Nucleus accumbens (tissue), 56 donors: ENCODE measurements around the gene TBC1D1.
A peak's percentile ranks its signal among the peaks of the same experiment; 100 is the strongest.

Experiments used
- DNase-seq, 56 donors: peaks; one replicate each; lab custom pipeline; 2025; lab: John Stamatoyannopoulos, UW

Gene TBC1D1

DNA sequence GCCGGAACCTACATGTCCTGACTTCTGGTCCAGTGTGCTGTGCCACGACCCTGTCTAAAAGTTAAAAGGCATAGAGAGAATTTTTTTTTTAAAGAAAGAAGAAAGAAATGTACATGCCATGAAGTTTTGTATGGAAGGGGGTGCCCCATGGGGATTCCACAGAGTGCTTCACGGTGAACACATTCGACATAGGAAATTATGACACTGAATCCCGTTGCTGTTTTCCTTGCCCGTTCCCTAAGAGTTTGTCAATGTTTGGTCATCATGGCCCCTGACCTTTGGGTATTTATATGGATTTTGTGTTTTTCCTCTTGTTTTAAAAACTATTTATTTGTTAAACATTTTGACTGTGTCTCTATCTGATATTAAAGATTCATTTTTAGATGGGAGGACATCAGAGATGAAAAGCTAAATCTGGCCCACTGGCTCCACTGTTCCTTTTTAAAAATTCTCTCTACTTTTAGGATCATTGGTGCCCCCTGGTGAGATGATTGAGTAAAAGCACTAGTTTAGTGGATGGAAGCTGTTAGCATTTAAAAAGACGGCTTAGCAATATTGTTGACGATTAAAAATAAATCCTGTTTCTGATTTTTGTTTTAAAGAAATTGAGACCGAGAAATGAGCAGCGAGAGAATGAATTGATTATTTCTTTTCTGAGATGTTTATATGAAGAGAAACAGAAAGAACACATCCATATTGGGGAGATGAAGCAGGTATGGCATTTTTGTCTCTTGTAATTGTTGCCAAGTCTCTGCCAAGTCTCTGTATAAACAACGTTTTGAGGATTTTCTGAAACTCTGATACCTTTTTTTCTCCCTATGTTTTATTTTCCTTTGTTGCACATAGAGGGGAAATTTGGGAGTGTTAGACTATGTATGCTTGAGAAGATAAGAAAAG, 144.3 kb downstream of the TBC1D1 start:
- DNase-seq: peak in 3 of 56 donors; percentile 4 to 28 (median 25)

DNA sequence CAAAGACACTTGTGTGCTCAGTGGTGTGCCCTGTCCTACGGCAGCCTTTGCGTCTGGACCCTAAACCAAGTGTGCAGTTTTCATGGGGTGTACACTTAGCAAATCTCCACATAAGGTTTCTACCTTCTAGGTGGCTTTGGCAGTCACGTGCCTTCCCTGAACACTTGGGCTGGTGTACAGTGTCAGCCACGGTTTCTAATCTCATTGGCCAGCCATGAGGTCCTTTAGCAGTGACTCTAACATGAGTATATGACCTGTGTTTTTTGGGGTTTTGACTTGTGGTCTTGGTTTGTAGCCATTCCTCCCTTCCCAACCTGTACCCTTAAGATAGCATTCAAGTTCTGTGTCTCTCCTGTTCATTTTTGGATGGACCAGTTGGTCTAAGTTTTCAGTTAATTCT, 145.7 kb downstream of the TBC1D1 start:
- DNase-seq: no peak

DNA sequence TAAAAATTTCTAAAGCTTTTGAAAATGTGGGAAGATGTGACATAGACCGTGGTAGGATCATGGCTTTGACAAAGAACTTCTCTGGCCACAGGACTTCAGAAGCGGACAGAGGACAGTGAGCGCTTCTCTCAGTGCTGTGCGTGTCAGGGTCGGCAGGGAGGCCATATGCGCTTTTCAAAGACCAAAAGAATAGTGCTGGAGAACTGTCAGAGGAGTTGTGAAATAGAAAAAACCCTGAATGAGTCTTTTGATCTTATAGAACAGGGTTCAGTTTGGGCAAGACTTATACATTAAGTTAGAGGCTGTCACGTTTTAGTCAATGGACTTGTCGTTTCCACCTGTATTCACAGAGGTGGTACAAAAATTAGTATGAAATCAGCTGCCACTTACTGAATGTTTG, 146.7 kb downstream of the TBC1D1 start:
- DNase-seq: no peak

DNA sequence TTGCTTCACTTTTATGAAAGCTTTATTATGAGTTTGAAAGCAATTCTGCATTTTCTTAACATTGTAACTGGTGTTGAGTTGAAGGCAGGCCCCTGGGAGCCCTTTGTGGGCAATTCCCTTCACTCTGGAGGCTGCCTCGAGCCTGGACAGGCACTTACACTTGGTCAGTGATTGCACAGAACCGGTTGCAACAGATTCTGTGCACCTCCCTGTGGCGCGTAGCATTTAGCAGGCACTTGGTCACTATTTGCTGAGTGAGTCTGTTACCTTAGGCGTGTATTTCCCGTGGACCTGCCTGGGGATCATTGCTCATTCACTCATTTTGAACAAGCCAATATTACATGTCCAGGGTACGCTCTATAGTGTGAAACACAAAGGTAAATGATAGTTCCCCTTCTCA, 149.7 kb downstream of the TBC1D1 start:
- DNase-seq: no peak

DNA sequence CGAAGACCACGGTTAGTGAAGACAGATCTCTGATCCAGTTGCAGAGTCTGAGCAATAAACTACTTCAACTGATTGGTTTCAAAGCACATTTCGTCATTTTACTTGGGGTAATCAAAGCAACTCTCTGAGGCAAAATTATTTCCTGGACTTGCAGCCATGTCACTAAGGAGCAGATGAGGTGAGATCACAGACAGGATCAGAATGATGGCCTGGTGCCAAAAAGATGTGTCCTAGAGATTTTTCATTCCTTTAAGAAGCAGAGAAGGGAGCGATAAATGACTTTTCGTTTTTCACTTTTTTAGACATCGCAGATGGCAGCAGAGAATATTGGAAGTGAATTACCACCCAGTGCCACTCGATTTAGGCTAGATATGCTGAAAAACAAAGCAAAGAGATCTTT, 153.2 kb downstream of the TBC1D1 start:
- DNase-seq: no peak

DNA sequence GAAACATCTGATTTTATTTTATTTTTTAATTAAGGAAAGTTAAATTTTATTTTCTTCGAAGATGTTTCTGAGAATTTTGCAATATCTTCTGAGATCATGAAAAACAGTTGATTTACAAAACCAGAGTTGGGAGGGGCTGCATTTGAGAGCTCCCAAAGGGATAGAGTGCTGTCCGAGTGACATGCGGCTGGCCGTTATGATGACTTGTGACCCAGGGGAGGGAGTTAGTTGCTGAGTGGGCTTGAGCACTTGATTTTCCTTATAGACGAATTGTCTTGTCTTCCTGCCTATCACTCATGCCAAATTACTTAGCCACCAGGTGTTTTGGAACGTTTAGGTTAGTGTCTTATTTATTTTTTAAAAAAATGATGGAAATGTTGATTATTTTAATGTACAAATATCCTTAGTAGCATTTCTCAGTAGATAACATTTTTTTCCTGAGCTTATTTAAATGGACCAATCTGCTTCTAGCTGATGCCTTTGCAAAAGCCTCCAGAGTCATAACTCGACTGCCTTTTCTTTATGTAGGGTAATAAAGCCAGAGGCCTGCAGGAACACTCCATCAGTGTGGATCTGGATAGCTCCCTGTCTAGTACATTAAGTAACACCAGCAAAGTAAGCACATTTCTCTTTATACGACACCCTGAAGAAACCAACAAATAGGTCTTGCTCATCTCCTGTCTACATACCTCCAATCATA, 154.6 kb downstream of the TBC1D1 start:
- DNase-seq: no peak

DNA sequence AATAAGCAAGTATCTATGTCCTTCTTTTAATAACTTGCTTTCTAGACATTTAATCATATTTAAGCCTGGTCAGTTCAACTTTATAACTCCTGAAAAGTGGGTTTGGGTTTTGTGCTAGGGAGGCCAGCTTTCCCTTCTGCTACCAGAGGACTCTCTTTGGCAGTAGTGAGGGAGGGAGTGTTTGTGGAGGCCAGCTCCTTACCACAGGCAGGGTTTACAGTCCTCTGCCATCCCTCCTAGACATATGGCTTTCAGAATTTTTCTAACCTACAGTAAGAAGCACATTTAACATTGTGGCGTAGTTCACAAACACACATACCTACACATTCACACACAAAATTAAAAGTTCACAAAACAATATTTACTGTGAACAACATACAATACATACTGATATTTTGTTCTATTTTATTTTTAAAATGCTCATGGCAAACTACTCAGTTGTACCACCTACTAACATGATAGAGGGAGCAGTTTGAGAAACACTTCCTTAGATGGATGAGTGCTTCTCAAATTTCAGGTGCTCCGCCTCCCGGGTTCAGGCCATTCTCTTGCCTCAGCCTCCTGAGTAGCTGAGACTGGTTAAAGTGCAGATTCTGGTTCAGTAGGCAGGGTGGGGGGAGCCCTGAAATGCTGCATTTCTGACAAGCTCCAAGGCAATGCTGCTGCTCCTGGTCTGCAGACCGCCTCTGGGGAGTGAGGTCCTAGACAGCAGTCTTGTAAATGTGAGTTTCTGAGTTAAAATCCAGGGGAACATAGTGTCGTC, 156.0 kb downstream of the TBC1D1 start:
- no peak for DNase-seq

DNA sequence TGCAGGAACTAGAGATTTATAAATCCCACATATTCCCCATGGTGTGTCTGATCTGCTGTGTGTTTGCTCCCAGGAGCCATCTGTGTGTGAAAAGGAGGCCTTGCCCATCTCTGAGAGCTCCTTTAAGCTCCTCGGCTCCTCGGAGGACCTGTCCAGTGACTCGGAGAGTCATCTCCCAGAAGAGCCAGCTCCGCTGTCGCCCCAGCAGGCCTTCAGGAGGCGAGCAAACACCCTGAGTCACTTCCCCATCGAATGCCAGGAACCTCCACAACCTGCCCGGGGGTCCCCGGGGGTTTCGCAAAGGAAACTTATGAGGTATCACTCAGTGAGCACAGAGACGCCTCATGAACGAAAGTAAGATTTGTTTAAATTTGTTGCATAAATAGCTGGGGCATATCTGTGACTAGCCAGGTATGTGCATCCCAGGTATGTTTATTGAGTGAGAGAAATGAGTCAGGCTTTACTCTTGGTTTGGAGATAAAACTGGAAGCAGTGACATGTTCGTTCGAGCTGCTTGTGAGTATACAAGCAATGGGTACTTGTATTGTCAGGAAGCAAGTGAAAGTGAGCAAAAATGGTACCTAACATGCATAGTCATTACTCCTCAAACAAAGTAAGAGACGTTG, 158.8 kb downstream of the TBC1D1 start:
- no peak for DNase-seq

DNA sequence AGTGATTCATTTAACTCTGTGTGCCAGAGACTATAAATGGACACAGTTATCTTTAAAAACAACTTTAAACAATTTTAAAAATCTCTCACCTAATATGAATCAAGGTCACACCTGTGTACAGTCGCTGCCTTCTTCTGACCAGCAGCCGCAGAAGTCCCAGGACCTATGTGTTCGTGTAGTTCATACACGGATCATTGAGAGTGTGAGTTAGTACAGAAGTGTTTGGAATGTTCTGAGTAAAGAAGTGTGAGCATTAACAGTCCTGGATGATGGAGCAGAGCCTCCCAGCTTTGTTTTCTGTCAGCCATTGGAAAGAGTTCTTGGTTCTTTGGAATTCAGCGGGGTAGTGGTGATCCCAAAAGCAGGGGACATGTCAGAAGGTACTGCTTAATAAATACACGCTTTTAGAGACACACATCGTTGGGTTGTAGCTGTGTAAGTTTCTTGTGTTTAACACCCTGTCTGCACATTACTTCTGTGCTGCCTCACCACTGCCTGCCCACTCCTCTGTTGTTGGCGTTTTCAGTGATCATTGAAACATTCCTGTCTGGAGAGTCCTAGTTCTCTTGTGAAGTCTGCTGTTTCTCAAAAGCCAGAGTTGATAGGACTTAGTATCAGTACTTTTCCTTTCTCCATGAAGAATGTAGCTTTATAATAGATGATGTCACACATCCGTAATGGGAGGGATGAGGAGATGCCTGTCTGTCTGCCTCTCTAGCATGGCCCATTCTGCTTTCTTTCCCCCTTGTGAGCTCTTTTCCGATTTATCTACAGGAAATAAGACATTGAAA, 159.9 kb downstream of the TBC1D1 start:
- DNase-seq: no peak

DNA sequence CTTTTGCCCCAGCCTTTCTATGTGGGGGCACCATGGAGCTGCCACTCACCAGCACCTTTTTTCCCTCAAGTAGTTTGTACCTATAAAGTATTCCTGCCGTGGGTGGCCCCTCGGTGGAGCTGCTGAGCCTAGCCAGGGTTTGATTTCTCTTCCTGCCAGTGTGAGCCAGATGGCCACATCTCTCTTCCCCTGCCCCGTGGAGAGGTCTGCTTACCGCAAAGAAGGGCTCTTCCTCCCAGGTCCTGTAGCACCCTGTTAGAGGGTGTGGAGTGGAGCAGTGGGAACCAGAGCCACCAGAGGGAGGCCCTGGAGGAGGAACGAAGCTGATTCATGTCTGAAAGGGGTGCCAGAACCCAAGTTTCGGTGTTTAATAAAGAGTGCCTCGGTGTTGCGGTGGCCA, 164.7 kb downstream of the TBC1D1 start:
- no peak for DNase-seq

DNA sequence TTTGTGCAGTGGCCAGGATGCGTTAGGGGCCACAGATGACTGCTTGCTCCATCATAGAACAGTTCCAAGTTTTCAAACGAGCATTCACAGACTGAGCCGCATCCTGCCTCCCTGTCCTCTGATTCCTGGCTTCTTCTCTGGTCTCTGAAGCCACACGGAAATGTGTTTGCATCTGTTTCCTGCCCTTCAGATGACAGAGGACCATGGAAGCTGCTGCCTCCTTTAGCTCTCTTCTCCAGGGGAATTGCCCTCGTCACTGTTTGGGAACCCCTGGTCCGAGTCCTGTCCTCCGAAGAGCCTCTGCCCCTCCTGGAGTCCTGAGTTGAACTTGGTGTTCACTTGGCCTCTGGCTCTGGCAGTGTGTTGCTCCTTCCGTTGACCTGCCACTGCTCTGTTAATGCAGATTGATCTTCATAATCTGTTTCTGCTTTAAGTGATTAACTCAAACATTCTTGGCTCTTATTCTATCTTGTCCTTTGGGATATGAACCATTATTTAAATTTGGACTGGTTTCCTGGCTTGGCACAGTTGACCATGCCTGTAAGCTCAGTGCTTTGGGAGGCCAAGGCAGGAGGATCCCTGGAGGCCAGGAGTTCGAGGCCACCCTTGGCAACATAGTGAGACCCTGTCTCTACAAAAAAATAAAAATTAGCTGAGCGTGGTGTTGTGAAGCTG, 165.3 kb downstream of the TBC1D1 start:
- DNase-seq: no peak

DNA sequence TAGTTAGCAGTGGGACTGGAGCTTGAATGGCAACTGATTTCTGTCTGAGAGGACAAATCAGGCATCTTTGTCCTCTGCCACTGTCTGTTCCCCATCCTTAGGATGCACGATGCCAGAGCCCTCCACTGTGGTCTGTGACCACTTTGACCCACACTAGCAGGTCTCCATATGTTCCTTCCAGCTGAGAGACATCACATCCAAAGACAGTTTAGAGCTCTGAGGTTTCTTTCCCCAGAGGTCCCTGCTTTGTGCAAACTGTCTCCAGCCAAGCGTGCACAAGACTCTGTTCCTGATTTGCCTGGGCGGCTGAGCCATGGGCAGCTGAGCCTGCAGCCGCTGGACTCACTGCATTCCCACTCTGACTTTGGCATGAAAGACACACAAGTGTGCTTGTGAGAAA, 167.3 kb downstream of the TBC1D1 start:
- DNase-seq: no peak

DNA sequence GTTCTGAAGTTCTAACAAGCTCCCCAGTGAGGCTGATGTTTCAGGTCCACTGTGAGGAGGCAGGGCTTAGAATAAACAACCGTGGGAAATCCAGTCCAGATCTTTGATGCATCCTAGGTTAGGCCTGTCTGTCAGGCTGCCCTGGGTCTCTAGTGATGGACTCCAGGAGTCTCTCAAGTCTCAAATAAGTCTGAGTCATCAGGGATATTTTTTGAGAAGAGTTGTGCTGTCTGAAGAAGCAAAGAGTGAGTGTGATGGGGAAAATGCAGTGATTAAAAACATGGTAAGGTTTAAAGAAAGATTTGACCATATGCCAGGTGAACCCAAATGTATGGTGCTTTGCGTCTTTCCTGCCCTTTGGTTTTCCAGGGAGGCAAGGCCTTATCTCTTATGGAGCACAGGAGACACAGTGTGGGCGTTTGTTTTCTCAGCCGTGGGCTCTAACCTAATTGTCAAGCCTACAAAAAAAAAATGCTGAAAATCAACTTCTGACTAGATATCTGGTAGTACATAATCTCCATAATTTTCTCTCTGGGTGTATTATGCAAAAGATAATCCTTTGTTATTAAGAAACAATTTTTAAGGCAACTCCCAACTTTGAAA, 170.0 kb downstream of the TBC1D1 start:
- DNase-seq: no peak

DNA sequence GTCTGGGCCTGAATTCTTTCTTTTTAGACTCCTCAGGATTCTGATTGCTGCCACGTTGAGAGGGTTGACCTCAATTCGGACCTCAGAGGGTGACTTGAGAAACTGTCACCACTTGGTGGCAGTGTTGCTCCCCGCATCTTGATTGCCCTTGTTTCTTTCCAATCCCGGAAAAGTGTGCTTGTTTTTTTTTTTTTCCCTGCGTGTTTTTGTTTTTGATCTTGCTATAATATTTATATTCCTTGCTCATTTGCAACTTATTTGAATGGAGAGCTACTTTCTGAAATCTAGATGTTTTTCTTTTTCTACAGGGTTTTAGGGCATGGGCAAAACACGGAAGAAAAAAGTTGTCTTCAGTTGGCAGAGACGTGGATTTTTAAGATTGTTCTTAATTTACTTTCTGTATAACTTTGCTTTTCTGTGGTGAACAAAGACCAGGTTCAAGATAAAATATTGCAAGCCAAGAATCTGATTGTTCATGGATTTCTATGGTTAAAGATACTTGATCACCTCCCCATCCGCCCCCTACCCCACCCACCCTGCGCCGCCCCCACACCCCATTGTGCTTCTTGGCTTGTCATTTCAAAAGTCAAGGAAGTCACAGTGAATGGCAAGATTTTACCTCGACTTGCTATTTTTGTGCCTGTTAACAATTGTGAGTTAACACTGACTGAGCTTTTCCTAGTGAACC, 171.3 kb downstream of the TBC1D1 start:
- DNase-seq: peak in 47 of 56 donors; percentile 4 to 86 (median 45)

DNA sequence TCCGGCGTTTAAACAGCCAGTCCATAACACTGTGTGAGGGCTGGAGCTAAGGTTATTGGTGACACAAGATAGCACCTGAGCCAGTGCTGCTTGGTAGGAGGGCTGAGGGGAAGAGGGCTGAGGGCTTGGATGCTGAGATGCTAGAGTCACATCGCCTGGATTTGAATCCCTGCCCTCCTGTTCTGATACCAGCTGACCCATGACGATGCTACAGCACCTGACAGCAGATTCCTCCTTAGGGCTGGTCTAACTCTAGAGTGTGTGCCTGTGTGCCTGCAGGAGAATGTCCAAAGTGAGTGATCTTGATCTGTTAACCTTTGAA, 171.9 kb downstream of the TBC1D1 start:
- peak in 2 of 56 donors; percentile 12 to 48 for DNase-seq

DNA sequence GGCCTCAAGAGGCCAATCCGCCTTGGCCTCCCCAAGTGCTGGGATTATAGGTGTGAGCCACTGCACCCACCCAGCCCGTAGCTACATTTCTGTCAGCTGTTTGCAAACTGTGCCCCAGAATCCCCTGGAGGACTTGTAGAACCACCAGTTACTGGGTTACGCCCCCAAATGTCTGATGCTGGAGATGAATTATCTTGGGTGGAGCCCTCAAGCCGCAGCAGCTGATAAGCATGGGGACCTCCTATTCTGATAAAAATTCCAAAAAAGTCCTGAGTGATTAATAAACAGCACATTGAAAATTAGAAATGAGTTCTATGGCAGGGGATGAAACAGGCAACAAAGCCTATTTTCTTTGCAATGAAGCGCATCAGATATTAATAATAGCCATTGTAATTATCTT, 174.3 kb downstream of the TBC1D1 start:
- no peak for DNase-seq

DNA sequence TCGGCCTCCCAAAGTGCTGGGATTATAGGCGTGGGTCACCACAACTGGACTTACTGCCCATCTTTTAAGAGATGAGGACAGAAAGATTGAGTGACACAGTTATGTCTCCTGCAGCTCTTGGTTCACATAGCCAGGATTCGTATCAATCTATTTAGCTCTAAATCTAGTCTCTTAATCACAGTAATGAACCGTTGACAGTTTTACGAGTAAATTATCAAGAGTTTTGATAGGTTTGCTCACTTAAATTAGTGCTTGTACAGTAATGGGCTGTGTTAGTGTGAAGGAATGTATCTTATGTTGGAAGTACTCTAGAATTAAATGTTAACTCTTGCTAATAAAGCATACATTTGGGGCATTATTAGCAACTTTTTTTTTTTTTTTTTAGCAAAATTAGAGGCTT, 175.0 kb downstream of the TBC1D1 start:
- DNase-seq: no peak

DNA sequence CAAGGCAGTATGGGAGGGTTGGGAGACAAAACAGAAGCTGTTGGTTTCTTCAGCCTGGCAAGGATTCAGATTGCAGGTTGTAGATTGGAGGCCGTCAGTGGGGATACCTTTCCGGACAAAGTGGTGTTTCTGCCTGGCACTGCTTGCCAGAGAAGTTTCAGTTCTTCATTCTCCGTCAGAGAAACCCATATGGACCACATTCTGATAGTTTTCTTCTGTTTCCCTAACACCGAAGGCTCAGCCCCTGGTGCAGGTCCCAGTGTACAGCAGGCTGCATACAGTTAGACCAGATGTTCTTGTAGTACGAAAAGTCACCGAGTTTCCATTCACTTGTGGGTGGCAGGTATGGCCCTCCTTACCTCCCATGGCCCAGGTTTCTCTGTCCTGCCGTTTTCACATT, 176.6 kb downstream of the TBC1D1 start:
- DNase-seq: no peak

DNA sequence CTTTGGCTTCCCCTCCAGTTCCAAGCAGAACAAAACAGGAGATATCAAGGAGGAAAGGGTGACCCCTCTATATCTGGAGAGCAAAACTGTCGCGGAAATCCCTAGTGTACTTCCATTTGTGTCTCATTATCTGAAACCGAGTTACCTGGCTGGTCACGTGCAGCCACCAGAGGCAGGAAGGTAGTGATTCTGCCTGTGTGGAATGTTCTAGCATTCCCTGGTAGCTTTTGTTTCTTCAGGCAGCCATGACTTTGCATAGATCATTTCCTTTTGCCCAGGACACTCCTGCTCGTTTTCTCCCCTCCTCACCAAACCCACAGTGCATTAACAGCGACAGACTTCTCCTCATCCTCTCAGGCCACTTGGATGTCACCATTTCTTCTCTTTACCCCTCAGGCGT, 177.2 kb downstream of the TBC1D1 start:
- no peak for DNase-seq
